GM18505 (cell line): ENCODE measurements around the gene SCN2B.

ENCODE experiments used
- ATAC-seq: cut with Tn5 transposase; IDR thresholded peaks from one replicate; pipeline ENCODE4 v1.9.1; 2021; ENCODE audit not compliant: unreplicated experiment
- POLR2A ChIP-seq: IDR thresholded peaks from 4 replicates; pipeline ENCODE4 v1.6.1; 2011; ENCODE audit warnings: borderline replicate concordance; ENCODE audit not compliant: insufficient read depth, insufficient read length; ENCODE audit errors: extremely low read depth

SCN2B gene

DNA sequence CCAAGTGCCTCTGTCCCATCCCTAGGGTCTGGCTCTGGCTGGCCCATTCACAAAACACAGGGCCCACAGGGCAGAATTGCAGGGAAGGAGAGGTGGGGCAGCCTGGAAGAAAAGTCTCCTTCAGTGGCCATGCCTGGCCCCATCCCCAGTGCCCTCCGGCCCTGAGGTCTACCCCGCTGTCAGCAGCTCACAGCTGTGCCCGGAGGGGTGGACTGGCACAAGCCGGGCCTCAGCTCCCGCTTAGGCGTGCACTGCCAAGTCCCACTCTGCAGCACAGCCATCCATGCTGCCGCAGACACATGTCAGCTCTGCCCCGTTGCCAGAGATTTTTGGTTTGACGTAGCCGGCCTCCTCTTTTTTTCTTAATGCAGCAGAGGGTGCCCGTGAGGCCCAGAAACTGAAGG lies 3.9 kb upstream of the SCN2B start:
- ATAC-seq = no peak
- no peak for TF ChIP-seq POLR2A

DNA sequence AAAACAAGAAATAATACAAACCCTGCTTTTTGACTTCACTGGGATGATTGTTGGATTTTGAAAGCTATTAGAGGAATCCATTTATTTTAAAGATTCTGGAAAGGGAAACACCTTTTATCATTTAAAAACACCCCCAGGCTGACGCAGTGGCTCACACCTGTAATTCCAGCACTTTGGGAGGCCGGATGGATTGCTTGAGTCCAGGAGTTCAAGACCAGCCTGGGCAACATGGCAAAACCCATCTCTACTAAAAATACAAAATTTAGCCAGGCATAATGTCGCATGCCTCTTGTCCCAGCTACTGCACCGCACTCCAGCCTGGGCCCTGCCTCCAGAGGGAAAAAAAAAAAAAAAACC lies 317 bp upstream of the SCN2B start:
- no peak for ATAC-seq
- TF ChIP-seq POLR2A = no peak

DNA sequence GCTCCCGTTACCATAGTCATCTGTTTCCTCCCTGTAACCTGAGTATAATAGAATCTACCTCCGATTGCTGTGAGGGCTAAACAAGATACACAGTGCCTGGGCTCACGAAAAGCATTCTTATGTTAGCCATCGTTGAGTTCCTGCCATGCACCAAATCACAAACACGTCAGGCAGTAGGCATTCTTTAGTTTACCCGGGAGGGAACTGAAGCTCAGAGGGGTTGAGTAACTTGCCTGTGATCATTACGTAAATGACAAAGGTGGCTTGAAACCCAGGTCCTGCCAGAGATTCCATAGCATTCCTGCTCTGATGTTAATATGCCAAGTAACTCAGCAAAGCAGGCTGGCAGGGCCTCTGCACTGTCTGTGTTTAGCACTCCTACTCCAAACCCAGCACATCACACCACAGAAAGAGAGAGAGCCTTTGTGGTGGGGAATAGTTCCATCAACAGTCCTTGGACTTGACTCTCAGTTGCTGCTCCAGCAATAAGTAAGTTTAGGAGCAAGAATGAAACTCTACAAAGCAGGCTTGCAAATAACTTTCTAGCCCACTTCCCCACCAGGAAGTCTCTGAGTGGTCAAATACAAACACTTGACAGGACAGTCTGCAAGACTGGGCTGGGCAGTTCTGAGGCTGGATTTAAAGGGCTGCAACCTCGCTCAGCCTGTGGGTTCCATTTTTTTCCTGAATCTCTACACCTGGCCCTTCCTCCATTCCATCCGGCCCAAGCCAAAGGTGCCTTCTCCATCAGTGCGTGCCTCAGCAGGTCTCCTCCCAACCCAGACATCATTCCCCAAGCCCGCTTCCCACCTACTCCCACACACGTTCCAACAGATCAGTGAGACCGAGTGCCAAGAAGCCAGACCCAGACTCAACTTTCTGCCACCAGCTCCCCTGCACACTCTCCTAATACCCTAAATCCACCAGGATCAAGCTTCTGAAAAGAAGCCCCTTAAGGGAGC lies 1.1 kb downstream of the SCN2B start:
- no peak for TF ChIP-seq POLR2A
- no peak for ATAC-seq

DNA sequence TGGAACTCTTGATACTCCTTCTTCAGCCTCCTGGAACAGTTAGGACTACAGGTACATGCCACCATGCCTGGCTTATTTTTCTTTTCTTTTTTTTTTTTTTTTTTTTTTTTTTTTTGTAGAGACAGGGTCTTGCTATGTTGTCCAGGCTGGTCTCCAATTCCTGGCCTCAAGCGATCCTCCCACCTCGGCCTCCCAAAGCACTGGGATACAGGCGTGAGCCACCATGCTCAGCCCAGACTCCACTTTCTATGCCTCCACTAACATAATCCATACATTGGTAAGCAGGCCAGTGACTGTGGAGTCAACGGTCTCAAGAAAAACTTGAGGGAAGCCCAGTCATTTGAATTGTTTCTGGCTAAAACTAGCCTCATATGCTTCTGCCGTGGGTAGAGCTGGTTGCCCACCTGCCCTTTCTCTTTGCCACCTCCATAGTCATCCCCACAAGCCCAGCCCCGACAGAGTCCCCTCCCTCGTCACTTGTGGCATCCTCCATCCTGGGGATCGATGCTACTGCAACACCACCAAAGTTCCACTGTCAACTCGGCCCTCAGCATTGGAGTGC lies 2.4 kb downstream of the SCN2B start:
- TF ChIP-seq POLR2A = no peak
- ATAC-seq = no peak

DNA sequence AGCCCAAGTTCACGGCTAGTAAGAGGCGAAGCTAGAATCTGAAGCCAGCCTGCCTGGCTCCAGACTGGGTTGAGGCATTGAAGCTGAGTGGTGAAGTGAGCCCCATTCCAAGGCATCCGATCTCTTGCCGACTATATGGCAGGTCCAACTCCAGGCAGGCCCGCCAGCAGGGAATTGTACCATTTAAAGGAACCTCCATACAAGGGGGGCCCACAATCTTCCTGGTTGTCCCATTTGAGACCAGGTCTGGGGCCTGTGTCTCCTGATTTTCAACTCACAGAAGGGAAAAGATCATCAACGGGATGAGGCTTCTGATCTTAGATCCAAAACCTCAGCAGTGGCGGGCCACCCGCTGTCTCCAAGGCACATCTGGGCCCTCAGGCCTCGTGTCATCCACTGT lies 4.1 kb downstream of the SCN2B start:
- TF ChIP-seq POLR2A = no peak
- ATAC-seq = no peak

DNA sequence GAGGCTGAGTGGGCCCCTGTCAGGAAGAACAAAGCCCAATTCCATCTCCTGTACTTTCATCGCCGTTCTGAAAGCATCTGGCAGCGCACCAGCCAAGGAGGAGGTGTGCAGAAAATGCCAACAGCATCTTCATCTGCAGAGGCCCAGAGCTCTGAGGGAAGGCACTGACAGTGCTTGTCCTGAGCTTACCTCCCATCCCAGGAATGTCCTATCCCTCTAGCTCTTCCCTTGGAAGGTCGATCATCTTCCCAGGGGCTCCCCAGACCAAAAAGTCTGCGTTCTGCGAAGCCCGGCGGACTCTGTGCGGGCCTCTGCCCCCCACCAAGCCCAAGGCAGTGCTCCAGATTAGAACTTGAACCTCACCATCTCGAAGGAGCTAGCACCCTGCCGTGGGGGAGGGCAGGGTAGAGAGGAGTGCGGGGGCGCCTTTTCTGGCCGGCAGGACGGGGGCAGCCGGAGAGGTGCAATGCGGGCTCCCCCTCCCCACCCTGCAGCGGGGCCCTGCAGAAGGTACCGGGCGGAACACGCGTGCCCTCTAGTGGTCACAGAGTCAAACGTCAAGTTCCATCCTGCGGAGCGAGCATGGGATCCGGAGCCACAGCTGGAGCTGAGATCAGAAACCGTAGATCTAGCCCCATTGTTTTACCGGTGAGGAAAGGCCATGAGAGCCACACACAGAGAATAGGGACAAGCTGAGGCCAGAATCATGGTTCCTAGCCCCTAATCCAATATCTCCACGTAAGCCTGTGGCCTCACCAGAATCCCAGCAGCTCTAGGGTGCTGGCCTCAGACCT lies 5.0 kb downstream of the SCN2B start:
- no peak for TF ChIP-seq POLR2A
- no peak for ATAC-seq

DNA sequence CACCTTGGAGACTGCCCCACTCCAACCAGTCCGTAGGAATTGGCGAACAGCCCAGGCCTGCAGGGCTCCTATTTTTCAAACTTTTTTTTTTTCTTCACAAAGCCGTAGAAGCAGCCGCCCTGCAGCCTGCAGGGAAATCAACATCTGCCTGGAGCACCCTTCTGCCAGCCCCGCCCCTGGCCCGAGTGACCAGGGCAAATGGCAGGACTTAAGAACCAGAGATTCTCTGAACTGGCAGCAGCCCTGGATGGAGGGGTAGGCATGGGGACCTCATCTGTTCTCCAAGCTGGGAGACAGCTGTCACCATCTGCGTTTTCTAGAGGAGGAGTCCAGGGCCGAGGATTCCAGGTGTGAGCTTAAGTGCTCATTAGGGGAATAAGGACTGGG lies 5.6 kb downstream of the SCN2B start:
- no peak for TF ChIP-seq POLR2A
- ATAC-seq = no peak

DNA sequence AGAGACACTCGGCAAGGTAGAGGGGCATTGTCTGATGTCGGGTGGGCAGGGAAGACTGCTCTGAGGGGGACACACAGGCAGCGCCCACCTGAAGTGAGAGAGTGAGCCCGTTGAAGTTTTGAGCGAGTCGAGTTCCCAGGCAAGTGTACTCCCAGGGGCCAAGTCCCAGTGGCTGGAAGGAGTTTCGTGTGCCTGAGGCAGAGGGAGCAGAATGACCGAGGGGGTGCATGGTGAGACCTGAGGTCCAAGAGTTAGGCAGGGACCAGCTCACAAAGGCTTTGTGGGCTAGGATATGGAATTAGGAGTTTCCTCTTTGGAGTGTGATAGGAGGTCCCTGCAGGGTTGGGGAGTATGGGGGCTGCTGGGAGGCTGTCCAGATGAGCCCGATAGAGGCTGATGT lies 6.2 kb downstream of the SCN2B start:
- ATAC-seq = no peak
- TF ChIP-seq POLR2A = no peak

DNA sequence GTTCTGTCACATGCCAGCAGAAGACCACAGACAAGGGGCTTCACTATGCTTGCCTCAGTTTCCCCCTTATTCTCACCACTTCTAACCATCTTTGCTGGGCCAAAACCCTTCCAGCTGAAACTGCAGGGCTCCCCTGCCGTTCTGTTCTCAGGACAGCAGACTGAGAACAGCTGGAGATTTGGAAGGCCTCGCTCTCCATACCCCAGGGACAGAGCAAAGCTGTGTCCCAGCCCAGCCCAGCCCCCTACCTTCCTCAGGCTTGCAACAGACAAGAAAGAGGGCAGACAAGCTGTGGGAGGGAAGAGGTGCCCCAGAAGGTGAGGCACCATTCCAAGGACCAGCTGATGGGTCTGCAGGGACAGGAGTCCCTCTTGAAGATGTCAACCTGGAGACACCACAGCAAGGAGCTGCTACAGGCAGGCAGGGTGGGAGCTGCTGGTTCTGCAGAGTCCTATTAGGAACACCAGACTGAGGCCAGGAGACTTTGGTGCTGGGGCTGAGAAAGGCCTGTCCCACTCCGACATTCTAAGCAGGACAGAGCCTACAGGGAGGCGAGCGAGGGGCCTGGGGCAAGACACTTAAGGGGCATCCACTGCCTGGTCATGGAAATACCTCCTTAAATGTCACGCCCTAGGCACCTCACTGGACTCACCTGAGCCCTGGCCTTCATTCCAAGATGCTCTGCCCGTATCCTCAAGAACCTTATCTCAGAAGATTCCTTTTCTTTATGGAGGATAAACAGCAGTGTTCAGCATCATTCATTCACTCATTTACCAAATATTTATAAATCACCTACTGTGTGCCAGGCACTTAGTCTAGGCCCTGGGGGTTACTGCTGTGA lies 6.9 kb downstream of the SCN2B start:
- ATAC-seq = no peak

DNA sequence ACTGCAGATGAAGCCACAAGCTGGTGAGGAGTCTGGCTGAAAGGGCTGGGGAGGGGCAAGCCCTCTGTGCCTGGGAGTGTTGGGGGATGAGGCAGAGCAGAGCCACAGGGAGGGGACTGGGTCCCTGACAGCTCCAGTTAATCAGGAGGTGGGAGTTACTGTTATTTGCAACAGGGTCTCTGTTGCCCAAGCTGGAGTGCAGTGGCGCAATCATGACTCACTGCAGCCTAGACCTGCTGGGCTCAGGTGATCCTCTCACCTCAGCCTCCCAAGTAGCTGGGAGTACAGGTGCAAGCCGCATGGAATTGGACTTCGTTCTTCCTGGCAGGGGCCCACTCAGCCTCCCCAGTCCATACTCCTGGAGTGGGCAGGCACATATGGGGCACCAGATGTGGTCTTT lies 7.7 kb downstream of the SCN2B start:
- no peak for ATAC-seq
- no peak for TF ChIP-seq POLR2A

More for the DNA sequence above, 6.9 kb downstream of the SCN2B start:
- TF ChIP-seq POLR2A = no peak

DNA sequence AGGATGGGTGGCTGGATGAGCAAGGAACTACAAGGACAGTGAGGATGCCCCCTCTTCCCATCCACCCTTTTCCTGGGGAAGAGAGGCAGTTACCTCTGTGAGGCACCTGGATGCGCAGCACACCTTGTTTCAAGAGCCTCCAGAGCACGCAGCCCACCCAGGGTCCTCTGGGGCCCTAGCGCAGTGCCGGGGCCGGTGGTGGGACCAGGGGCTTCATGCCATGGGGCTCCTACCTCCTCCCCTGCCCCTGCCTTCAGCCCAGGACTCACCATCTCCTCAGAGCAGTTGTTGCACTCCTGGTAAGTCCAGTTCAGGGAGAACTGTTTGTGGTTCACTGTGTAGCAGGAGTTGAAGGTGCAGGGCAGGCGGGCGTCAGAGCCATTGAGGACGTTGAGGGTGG lies 8.1 kb downstream of the SCN2B start:
- TF ChIP-seq POLR2A = no peak
- no peak for ATAC-seq

DNA sequence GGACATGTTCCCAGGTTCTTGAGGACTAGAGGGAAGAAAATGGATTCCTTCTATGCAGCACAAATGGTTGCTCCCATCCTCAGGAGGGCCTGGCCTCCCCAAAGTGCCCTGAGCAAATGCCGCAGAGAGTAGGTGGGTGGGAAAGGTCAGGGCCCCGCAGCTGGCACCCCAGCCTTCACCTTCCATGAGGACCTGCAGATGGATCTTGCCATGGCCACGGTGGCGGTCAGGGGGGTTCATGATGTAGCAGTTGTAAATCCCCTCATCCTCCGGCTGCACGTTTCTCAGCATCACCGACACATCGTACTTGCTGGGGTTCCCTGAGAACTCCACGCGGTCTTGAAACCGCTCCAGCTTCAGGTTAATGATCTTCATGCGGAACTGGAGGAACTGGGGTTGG lies 8.5 kb downstream of the SCN2B start:
- ATAC-seq = no peak
- no peak for TF ChIP-seq POLR2A

DNA sequence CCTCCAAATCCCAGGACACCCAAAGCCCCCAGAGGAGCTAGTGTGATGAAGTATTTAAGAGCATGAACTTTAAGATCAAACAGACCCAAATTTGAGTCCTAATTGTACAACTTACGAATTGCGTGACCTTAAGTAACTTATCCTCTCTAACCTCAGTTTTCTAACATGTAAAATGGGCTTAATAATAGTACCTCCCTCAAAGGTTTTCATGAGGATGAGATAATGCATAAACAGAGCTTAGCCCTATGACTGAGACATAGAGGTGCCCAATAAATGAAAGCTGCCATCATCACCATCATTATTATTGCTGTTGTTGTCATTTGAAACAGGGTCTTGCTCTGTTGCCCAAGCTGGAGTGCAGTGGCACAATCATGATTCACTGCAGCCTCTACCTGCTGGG lies 9.2 kb downstream of the SCN2B start:
- no peak for ATAC-seq
- TF ChIP-seq POLR2A = no peak
